HG03354 (cell line): ENCODE measurements around the gene GET4.

Experiments
- ATAC-seq: cut with Tn5 transposase; IDR thresholded peaks from one replicate; pipeline ENCODE4 v1.9.1; 2021; ENCODE audit warnings: mild to moderate bottlenecking; ENCODE audit not compliant: unreplicated experiment, poor library complexity, severe bottlenecking

GET4 gene

DNA sequence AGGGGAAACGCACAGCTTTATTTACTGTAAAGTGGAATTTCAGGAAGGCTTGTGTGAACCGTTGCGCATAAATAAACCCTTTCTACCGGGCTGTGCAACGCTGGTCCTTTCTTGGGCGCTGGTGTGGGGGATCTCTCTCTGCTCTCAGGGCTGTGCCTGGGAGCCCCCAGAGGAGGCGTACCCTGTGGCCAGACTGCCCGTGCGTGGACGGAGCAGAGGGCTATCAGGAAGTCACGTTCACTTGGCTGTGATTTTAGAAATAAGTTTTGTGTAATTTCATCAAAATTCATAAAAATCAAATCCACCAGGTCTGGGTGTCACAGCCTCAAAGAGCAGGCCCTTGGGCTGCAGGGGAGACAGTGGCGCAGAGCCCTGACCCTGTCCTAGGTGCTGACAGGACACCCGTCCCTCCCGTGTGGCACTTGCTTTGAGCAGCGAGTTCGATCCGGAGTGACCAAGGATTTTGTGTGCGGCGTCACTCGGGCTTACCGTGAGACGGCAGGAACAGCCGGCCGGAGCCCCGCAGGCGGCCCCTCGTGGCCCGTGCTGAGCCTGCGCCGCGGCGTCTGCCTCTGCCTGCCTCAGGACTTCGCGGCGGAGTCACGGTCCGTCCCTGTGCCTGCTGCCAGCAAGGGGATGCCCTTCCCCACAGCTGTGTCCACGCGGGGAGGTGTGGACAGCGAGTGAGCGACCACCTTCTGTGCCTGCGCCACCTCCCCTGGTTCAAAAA is 20.2 kb downstream of the GET4 start:
- ATAC-seq, result no peak

DNA sequence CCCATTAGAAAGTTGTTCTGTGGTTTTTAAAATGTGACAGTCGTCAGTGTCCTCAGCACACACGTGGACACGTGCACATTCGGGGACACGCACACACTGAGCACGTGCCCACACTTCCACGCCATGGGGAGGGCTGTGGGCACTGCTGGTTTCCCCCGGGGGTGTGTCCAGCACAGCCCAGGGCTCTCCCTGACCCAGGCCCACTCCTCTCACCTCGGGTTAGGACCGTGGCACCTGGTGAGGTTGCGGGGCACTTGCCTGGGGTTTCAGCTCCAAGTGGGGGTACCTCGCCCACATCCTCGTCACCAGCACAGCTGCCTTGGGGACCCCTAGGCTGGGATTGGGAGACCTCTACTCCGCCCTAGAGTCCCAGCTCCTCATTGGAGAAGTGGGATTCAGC is 20.7 kb downstream of the GET4 start:
- no peak for ATAC-seq

DNA sequence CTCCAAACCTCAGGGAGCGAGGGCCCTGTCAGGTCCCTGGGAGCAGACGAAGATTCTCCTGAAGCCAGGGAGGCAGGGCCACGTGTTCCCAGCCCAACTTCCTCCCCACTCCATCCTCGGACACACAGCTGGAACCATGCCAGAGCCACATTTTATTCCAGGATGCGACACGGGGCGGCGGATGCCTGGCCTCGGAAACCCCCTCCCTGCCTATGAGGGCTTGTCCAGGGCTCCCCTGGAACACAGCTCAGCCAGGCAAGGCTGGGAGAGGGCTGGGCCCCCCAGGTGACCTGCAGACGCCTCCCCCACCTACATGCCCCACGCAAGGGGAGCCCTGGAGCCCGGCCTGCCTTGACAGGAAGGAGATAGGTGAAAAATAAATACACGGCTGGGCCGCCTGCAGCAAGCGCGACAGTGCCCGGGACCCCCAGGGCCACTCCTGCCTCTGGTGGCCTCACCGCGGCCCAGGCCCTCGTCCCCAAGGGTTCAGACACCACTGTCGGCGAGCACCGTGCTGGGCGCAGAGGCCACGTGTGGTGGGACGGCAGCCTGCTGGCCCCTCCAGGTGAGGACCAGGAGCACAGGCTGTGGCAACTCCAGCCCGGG is 21.5 kb downstream of the GET4 start:
- no peak for ATAC-seq

DNA sequence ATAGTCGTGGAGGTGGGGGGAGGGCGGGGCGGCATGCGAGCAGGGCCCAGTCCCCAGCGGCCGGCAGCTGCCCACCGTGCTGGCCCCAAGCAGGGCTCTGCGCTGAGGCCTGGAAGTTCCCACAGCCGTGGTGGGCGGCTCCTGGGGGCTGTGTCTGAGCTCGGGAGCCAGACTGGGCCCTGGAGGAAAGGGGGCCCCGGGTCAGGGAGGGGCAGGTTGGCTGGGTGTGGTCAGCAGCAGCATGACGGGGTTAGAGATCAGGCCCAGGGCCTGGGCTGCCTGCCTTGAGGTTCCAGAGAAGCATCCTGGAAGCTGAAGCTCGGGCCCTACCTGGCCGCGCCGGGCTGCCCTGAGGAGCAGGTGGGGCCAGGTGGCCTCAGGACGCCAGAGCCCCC is 22.1 kb downstream of the GET4 start:
- no peak for ATAC-seq

DNA sequence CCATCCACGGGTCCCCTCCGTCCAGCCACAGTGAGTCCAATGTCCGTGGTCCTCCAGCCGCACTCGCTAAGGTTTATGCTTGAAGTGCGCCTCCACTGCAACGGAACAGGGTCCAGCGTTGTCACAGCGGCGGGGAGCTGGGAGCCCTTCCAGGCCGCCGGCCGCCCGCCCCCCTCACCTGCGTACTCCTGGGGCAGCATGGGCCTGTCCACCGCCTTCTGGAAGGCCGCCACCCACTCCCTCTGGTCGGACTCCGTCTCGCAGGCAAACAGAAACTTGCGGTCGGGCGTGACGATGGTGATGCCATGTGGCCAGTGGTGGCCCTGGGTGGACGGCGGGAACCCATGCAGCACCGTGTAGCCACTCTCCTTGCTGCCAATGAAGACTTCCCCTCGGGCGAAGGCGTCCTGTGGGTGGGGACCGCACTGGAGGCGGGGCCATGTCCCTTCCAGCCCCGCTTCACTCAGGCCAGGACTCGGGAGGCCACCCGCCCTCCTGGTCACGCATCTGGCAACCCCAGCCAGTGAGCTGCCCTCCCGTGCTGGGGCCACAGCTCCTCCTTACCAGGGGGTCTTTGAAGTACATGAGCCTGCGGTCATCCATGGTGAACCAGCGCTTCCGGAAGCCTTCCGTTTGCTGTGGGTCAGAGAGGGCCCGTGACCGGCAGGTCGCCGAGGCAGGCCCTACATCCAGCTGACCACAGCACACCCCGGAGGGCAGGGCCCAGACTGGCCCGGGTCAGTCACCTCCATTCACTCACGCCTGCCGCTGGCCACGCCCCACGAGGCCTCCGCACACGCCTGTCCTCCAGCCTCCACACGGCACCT is 22.7 kb downstream of the GET4 start:
- no peak for ATAC-seq

DNA sequence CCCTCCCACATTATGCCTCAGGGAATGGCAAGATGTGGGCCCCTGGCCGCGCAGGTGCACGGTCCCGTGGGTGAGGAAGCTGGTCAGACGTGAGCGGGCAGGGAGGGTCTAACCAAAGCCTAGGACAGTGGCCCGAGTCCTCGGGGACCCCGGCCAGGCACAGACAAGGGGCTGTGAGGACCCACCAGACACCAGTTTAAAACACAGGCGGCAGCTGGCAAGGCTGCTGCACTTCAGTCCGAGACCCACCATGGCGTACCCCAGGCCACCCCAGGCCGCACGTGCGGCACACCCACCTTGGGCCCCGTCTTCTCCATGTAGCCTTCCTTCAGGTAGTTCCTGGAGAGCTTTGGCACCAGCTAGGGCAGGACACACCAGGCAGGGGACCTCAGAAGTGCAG is 23.5 kb downstream of the GET4 start:
- no peak for ATAC-seq

DNA sequence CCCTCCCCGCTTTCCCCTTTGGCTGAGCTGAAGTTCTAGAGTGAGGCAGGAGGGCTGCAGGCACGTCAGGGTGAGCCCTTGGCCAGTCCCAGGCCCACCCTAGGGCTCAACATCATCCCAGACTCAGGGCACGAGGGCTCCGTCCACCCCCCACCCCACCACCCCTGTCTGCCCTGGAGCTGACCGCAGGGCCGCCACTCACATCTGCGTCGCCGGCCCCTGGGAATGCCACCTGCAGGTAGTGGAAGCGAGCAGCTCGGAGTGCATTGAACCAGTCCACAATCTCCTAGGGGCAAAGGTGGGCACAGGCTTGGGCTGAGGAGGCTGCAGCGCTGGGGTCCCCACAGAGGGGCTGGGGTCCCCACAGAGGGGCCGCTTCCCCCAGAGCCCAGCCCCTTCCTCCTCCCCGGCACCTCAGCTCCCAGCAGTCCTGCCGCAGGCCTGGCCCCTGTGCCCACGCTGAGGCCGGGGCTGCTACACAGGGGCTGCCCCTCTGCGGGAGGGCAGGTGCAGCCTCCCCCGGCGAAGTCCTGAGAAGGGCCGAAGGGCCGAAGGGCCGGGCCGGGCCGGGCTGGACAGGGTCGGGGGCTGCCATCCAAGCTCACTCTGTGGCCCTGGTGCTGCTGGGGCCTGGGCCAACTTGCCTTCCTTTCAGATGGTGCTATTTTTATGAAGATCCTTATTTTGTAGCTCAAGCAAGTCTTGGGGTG is 24.1 kb downstream of the GET4 start:
- ATAC-seq, result no peak

DNA sequence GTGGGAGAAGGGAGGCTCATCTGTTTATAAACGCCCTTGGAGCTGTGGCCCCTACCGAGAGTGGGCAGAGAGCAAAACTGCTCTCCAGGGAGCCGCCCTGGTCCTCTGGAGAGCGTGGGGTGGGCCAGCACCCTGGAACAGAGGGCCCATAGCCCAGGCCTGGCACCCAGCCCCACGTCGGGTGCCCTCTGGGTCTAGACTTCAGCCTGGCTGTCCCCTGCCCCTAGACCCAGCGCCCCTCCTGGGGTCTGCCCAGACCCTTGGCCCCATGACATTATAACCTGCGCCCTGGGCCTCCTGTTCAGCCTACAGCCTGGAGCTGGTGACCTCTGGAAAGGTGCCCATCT is 24.7 kb downstream of the GET4 start:
- no peak for ATAC-seq

DNA sequence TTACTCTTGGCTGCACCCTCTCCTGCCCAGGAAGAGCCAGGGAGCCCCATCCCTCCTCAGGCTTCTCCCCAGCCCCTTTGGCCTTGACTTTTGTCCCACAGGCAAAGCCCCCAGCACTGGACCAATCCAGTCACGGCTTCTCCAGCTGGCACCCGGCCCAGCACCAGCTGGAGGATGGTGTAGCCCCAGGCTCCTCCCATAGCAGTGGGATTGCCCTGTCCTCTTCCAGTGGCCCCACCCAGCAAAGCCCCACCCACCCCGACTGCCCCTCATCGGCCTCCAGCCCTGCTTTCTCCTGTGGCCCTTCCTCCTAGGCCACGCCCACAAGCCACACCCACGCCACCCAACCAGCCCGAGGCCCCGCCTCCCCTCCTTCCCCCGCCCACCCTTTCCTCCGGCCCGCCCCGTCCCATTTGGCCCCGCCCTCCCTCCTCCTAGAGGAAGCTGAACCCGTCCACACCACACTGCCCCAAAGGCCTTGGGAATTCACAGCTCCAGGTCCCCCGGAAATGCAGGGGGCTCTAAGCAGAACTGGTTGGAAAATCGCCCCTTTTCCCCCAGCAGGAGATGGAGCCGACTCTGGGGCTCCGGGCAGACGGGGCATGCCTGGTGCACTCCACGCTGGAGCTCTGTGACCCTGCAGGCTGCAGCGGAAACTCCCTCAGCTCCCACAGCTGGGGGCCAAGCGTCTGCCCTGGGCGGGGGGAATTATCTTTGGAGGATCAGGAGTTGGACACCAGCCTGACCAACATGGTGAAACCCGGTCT is 25.2 kb downstream of the GET4 start:
- ATAC-seq, result no peak

DNA sequence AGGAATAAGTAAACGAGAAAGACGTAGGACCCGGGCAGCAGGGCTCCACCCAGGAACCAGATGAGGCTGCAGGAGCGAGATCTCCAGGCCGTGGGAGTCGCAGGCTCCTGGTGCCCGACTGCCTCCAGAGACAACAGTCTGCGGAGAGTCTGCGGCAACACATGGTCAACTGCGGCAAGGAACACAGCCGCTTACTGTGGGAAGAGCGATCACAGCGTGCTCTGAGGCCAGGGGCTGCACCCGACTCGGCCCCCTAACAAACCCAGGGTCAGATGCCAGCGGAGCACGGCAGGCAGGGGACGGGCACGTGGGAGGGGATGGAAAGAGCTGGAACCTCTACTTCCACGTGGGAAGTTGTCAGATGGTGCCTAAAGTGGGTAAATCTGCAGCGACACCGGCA is 26.6 kb downstream of the GET4 start:
- no peak for ATAC-seq

DNA sequence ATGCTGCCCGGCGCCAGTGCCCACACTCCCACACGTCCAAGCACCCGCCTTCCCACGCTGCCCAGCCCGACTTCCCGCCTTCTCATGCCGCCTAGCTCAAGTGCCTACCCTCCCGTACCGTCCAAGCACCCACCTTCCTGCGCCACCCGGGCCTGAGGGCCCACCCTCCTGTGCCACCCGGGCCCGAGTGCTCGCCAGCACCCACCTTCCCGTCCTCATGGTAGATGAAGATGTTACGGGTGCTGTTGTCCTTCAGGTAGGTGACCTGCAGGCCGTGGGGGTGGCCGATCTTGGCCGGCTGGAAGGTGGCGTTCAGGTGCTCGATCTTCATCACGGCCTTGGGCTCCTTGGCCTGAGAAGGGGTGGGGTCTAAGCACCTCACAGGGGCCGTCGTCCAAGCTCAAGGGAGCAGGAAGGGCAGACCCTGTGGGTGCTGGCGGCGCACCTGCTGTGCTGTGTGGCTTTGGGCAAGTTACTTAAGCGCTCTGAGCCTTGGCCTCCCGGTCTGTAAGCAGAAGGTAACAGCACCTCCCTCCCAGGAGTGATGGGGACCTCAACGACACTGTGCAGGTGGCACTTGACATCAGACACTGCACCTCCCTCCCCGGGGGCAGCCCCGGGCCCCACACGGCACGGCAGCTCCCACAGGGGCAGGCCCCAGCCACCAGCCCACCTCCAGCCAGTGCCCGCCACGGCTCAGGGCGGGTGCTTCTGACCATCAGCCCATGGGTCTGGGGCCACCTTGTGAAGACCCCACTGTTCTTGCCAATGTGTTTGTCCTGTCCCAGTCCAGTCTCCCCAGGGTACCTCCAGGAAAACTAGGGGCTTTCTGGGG is 27.8 kb downstream of the GET4 start:
- no peak for ATAC-seq

DNA sequence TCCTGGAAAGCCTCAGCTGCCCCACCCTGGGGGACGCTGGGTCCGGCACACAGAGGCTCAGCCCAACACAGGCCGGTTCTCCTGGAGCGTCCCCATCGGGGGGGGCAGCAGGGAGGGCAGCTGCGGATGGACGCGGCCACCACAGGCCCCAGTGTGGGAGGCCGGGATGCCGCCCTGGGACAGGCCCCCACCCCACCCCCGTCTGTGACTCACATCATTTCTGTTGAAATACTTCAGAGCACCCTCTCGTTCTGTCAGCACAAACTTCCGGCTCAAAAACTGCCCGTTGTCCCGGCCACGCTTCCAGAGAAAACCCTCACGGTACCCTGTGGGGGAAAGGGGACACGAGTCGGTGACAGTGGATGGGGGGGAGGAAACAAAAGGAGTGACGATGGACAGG is 28.5 kb downstream of the GET4 start:
- ATAC-seq, result no peak

DNA sequence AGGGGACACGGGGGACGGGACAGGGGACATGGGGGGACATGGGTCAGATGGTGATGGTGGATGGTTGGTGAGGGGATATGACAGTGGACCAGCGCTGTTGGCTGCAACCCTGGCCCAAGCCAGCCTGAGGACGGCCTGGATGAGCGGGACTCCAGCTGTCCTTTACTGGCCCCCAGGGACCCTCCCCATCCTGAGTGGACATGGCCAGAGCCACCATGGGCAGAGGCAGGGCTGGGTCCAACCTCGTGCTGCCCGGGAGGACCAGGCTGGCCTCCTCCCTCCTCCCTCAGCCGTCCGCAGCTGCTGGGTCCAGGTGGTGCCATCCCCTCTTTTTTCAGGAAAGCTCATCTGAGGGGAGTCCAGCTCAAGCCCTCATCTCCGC is 30.4 kb downstream of the GET4 start:
- no peak for ATAC-seq

DNA sequence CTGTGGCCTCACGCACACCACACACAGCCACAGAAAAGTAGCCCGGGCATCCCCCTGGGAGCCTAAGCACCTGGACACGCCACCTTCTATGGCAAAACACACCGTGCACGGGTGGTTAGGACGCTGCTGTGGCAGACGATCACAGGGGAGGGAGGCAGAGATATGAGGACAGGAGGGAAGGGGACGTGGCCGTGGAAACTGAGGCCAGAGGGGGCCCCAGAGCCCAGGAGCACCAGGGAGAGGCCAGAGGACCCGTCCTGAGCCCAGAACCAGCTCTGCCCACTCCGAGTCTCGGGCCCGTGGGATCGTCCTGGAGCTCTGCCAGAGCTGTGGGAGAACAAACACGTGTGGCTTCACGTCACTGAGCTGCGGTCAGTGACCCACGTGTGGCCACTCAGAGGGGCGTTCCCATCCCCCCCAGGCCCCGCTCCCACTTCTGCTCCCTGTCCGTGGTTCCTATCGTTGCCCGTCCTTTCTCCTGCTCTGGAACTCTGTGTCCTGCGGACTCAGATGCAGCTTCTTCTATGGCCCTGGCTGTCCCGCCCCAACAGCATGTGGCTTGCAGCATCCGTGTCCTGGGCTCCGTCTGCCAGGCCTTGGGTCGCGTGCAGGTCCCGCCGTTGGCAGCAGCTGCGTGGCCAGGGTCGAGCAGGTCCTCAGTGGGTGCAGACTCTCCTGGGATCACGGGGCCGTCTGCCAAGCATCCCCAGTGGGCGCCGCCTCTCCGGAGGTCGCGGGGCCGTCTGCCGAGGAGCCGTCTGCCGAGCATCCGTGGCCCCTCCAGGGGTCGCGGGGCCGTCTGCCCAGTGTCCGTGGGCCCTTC is 31.0 kb downstream of the GET4 start:
- ATAC-seq, result no peak

DNA sequence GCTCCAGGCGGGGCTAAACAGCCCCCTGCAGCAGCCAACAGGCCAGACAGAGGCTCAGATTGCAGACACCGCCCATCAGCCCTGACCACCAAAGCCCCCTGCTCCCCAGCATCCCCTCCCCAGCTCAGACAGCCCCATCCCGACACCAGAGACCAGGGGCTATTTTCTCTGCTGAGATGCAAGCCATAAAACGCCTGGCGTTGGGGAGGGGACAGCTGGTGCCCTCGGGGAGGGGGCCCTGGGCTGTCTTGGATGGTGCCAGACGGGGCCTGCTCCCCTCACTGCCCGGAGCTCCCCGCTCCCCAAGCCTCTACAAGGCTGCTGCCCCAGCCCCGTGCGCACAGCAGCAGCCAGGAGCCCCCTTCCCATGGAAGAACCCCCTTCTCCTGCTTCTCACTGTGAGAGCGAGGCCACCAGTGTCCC is 31.8 kb downstream of the GET4 start:
- no peak for ATAC-seq

DNA sequence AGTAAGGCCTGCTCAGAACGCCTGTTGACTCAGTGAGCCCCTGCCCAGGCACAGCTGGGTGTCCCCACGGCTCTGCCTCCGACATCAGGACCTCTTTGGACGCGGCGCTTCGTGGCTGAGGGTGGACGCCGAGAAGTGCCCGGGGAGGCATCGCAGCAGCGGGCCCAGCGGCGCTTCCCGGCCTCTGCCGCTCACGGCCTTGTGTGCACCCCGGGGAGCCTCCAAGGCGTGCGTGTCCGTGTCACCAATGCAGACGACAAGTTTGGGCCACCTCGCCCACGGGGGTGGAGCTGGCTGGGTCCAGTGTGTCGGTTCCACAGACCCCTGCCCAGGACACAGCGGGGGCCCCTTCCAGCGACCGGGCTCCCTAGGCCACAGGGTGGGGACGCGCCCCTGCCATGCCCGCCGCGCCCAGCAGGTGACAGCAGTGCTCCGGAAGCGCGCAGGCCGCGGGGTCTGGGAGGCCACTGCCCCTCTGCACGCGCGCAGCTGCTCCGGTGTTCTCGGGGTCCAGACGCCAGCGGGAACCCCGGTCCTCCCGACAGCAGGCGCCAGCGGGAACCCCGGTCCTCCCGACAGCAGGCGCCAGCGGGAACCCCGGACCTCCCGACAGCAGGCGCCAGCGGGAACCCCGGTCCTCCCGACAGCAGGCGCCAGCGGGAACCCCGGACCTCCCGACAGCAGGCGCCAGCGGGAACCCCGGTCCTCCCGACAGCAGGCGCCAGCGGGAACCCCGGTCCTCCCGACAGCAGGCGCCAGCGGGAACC is 32.4 kb downstream of the GET4 start:
- peak; percentile 49 for ATAC-seq
